HepG2 (cell line): ENCODE results near the gene RANBP2. TPM values are rescaled to one million over a fixed set of nuclear protein-coding genes. Genes with fewer than 3 reads are reported as not detected.

ENCODE experiments used
- ELF4 ChIP-seq: sonication (generic); formaldehyde crosslinking; IDR thresholded peaks from 2 replicates; pipeline ENCODE4 v1.5.0; 2020; ENCODE audit warnings: missing genetic modification reagents, mild to moderate bottlenecking, moderate library complexity, borderline replicate concordance
- HIVEP1 ChIP-seq: sonication (generic); formaldehyde crosslinking; IDR thresholded peaks from 2 replicates; pipeline ENCODE4 v1.4.0; 2020; ENCODE audit warnings: mild to moderate bottlenecking, missing genetic modification reagents
- MZF1 ChIP-seq: sonication (generic); formaldehyde crosslinking; IDR thresholded peaks from 2 replicates; pipeline ENCODE4 v1.8.1; 2023; ENCODE audit warnings: mild to moderate bottlenecking, missing genetic modification reagents, borderline replicate concordance
- POLR2AphosphoS2 ChIP-seq: IDR thresholded peaks from 2 replicates; pipeline ENCODE4 v1.6.1; 2011; ENCODE audit warnings: low read depth, low read length, improper control_type of control experiment
- RFX3 ChIP-seq: IDR thresholded peaks from 2 replicates; pipeline ENCODE4 v1.6.1; 2016; ENCODE audit warnings: missing biosample characterization, missing genetic modification reagents
- SP2 ChIP-seq: sonication (generic); formaldehyde crosslinking; IDR thresholded peaks from 2 replicates; pipeline ENCODE4 v1.5.1; 2020; ENCODE audit warnings: mild to moderate bottlenecking, missing genetic modification reagents
- TARDBP ChIP-seq: sonication (generic); formaldehyde crosslinking; IDR thresholded peaks from 2 replicates; pipeline ENCODE4 v1.8.0; 2022; ENCODE audit warnings: mild to moderate bottlenecking, missing genetic modification reagents
- TBP ChIP-seq: sonication (generic); formaldehyde crosslinking; IDR thresholded peaks from 2 replicates; pipeline ENCODE4 v1.5.0; 2020; ENCODE audit warnings: missing genetic modification reagents
- ZNF501 ChIP-seq: sonication (generic); formaldehyde crosslinking; IDR thresholded peaks from 2 replicates; pipeline ENCODE4 v1.5.1; 2020; ENCODE audit warnings: mild to moderate bottlenecking, moderate library complexity, missing genetic modification reagents
- ZNF572 ChIP-seq: sonication (generic); formaldehyde crosslinking; IDR thresholded peaks from 2 replicates; pipeline ENCODE4 v1.5.1; 2020; ENCODE audit warnings: mild to moderate bottlenecking, missing genetic modification reagents
- ZNF616 ChIP-seq: sonication (generic); formaldehyde crosslinking; IDR thresholded peaks from 2 replicates; pipeline ENCODE4 v1.5.0; 2020; ENCODE audit warnings: low read depth, mild to moderate bottlenecking, missing genetic modification reagents
- ZNF724P ChIP-seq: sonication (generic); formaldehyde crosslinking; IDR thresholded peaks from 2 replicates; pipeline ENCODE4 v1.8.0; 2022; ENCODE audit warnings: missing genetic modification reagents, borderline replicate concordance
- ZNF883 ChIP-seq: sonication (generic); formaldehyde crosslinking; IDR thresholded peaks from 2 replicates; pipeline ENCODE4 v1.5.1; 2020; ENCODE audit warnings: mild to moderate bottlenecking, missing genetic modification reagents; ENCODE audit errors: not compliant biosample characterization
- ZSCAN20 ChIP-seq: sonication (generic); formaldehyde crosslinking; IDR thresholded peaks from 2 replicates; pipeline ENCODE4 v1.4.0; 2020; ENCODE audit warnings: missing genetic modification reagents, mild to moderate bottlenecking, borderline replicate concordance
- polyA plus RNA-seq, 8 experiments: library from polyadenylated mRNA; depleted of rRNA in 3 of 8; stranded (reverse) in 7 of 8; unstranded in 1 of 8; fragments of >200 nt; fragmentation: Illumina TruSeq in 4 of 8; extraction: Trizol in 4 of 8; gene quantifications; 2 replicates each; pipeline versions ENCODE4 v1.2.1 to v1.2.3, GENCODE V29; 2011 to 2016; ENCODE audit warnings: low read depth in 4 of 8, missing spikeins in 1 of 8, mixed read lengths in 1 of 8; ENCODE audit not compliant: insufficient read depth in 1 of 8
- total RNA-seq, 5 experiments: library from RNA; depleted of rRNA; stranded (reverse); fragments of >200 nt; fragmentation: Illumina TruSeq; extraction: Trizol; gene quantifications; 2 replicates each; pipeline ENCODE4 v1.2.3, GENCODE V29; 2016; ENCODE audit warnings: low read depth in 1 of 5
- TF ChIP-seq, protein P1 (sequence below): sonication (generic); formaldehyde crosslinking; IDR thresholded peaks from 2 replicates; pipeline ENCODE4 v1.9.0; 2021; ENCODE audit warnings: missing genetic modification reagents, mild to moderate bottlenecking, borderline replicate concordance
- TF ChIP-seq, protein P2 (sequence below): IDR thresholded peaks from 2 replicates; pipeline ENCODE4 v1.6.1; 2018; ENCODE audit warnings: missing genetic modification reagents, mild to moderate bottlenecking, missing compliant biosample characterization
- TF ChIP-seq, protein P3 (sequence below): sonication (generic); formaldehyde crosslinking; IDR thresholded peaks from 2 replicates; pipeline ENCODE4 v1.4.0; 2020; ENCODE audit warnings: missing genetic modification reagents, borderline replicate concordance
- TF ChIP-seq, protein P4 (sequence below): sonication (generic); formaldehyde crosslinking; IDR thresholded peaks from 2 replicates; pipeline ENCODE4 v1.5.1; 2020; ENCODE audit warnings: mild to moderate bottlenecking, missing genetic modification reagents, moderate library complexity
- TF ChIP-seq, protein P5 (sequence below): sonication (generic); formaldehyde crosslinking; IDR thresholded peaks from 2 replicates; pipeline ENCODE4 v1.8.1; 2023; ENCODE audit warnings: missing genetic modification reagents, inconsistent platforms, borderline replicate concordance

RANBP2 gene
- total and polyA plus RNA-seq, 2 of the 13 experiments (the other 11 are each of a cell fraction or from before 2014, with no cell fraction given) = 12.2 to 87.0 TPM

DNA sequence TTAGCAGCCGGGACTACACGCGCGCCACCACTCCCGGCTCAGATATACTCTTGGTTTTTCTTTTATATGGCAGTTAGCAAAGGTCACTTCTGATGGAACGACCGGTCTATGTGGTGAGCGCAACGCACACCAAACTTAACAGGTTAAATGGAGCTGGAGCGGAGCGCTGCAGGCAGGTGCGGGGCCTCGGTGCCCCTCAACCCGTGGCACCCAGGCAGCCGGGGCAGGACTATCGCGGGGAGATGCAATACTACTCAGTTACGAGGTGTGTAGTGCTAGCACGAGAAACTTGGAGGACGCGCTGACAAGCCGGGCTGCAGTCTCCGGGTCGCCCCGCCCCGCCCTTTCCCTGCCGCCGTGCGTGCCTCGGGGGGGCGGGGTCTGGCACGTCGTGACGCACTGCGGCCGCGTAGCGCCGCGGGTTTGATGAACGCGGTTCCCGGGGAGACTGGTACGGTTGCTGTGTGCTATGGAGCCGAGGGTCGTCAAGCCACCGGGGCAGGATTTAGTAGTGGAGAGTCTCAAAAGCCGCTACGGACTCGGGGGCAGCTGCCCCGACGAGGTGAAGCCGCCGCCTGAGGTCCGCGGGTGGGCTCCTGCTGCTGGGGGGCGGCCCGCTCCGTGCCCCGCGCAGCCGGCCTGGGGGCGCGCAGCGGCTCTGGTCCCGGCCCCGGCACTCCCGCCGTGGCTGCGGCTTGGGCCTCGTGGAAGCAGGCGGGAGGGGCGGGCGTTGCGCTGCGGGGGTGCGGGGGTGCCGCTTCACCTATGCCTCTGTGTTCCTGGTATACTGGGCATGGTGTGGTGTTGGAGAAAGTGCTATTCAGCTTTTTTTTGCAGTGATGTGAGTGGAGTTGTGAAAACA, 67.3 kb downstream of the RANBP2 start, which contains the start of gene CCDC138 (continued):
- TF ChIP-seq, protein P1, sequence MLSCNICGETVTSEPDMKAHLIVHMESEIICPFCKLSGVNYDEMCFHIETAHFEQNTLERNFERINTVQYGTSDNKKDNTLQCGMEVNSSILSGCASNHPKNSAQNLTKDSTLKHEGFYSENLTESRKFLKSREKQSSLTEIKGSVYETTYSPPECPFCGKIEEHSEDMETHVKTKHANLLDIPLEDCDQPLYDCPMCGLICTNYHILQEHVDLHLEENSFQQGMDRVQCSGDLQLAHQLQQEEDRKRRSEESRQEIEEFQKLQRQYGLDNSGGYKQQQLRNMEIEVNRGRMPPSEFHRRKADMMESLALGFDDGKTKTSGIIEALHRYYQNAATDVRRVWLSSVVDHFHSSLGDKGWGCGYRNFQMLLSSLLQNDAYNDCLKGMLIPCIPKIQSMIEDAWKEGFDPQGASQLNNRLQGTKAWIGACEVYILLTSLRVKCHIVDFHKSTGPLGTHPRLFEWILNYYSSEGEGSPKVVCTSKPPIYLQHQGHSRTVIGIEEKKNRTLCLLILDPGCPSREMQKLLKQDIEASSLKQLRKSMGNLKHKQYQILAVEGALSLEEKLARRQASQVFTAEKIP (CRISPR knock-in tag) = no peak
- TF ChIP-seq, protein P2, sequence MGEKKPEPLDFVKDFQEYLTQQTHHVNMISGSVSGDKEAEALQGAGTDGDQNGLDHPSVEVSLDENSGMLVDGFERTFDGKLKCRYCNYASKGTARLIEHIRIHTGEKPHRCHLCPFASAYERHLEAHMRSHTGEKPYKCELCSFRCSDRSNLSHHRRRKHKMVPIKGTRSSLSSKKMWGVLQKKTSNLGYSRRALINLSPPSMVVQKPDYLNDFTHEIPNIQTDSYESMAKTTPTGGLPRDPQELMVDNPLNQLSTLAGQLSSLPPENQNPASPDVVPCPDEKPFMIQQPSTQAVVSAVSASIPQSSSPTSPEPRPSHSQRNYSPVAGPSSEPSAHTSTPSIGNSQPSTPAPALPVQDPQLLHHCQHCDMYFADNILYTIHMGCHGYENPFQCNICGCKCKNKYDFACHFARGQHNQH (CRISPR knock-in tag) = peak; percentile 93
- TF ChIP-seq POLR2AphosphoS2 = peak; percentile 95; the same call in 1 of the 2 replicates
- TF ChIP-seq ZNF616 (CRISPR knock-in tag) = peak; percentile 80
- TF ChIP-seq ZSCAN20 = peak; percentile 95
- peak; percentile 86 for TF ChIP-seq ZNF883 (CRISPR knock-in tag)
- peak; percentile 73; the same call in 1 of the 2 replicates for TF ChIP-seq ZNF724P (CRISPR knock-in tag)
- TF ChIP-seq MZF1 (CRISPR knock-in tag) = no peak
- TF ChIP-seq TBP (CRISPR knock-in tag) = no peak
- TF ChIP-seq, protein P3, sequence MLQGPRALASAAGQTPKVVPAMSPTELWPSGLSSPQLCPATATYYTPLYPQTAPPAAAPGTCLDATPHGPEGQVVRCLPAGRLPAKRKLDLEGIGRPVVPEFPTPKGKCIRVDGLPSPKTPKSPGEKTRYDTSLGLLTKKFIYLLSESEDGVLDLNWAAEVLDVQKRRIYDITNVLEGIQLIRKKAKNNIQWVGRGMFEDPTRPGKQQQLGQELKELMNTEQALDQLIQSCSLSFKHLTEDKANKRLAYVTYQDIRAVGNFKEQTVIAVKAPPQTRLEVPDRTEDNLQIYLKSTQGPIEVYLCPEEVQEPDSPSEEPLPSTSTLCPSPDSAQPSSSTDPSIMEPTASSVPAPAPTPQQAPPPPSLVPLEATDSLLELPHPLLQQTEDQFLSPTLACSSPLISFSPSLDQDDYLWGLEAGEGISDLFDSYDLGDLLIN (CRISPR knock-in tag) = no peak
- peak; percentile 83; the same call in 1 of the 2 replicates for TF ChIP-seq HIVEP1 (CRISPR knock-in tag)
- TF ChIP-seq RFX3 (CRISPR knock-in tag) = no peak
- peak; percentile 64 for TF ChIP-seq TARDBP (CRISPR knock-in tag)
- TF ChIP-seq ZNF501 (CRISPR knock-in tag) = peak; percentile 98
- TF ChIP-seq, protein P4, sequence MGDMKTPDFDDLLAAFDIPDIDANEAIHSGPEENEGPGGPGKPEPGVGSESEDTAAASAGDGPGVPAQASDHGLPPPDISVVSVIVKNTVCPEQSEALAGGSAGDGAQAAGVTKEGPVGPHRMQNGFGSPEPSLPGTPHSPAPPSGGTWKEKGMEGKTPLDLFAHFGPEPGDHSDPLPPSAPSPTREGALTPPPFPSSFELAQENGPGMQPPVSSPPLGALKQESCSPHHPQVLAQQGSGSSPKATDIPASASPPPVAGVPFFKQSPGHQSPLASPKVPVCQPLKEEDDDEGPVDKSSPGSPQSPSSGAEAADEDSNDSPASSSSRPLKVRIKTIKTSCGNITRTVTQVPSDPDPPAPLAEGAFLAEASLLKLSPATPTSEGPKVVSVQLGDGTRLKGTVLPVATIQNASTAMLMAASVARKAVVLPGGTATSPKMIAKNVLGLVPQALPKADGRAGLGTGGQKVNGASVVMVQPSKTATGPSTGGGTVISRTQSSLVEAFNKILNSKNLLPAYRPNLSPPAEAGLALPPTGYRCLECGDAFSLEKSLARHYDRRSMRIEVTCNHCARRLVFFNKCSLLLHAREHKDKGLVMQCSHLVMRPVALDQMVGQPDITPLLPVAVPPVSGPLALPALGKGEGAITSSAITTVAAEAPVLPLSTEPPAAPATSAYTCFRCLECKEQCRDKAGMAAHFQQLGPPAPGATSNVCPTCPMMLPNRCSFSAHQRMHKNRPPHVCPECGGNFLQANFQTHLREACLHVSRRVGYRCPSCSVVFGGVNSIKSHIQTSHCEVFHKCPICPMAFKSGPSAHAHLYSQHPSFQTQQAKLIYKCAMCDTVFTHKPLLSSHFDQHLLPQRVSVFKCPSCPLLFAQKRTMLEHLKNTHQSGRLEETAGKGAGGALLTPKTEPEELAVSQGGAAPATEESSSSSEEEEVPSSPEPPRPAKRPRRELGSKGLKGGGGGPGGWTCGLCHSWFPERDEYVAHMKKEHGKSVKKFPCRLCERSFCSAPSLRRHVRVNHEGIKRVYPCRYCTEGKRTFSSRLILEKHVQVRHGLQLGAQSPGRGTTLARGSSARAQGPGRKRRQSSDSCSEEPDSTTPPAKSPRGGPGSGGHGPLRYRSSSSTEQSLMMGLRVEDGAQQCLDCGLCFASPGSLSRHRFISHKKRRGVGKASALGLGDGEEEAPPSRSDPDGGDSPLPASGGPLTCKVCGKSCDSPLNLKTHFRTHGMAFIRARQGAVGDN (CRISPR knock-in tag) = peak; percentile 95
- TF ChIP-seq ELF4 (CRISPR knock-in tag) = no peak
- TF ChIP-seq, protein P5, sequence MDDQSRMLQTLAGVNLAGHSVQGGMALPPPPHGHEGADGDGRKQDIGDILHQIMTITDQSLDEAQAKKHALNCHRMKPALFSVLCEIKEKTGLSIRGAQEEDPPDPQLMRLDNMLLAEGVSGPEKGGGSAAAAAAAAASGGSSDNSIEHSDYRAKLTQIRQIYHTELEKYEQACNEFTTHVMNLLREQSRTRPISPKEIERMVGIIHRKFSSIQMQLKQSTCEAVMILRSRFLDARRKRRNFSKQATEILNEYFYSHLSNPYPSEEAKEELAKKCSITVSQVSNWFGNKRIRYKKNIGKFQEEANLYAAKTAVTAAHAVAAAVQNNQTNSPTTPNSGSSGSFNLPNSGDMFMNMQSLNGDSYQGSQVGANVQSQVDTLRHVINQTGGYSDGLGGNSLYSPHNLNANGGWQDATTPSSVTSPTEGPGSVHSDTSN (CRISPR knock-in tag) = peak; percentile 53; the same call in 1 of the 2 replicates
- peak; percentile 24; the same call in 1 of the 2 replicates for TF ChIP-seq SP2 (CRISPR knock-in tag)
- peak; percentile 43; the same call in 1 of the 2 replicates for TF ChIP-seq ZNF572 (CRISPR knock-in tag)
